Measurements from ENCODE around the gene S1PR5.

Gene S1PR5

GRCh38 chr19:10467104-10467706 lies 50.0 kb downstream of the S1PR5 start:
- DNase-seq (ENCODE audit: low read depth), result no peak

DNA sequence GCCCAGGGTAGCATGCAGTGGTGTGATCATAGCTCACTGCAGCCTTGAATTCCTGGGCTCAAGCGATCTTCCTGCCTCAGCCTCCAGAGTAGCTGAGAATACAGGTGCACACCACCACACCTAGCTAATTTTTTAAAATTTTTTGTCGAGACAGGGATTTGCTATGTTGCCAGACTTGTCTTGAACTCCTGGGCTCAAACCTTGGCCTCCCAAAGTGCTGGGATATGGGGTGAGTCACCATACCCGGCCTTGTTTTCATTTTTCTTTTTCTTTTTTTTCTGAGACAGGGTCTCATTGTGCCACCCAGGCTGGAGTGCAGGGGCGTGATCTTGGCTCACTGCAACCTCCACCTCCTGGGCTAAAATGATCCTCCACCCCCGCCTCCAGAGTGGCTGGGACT lies 52.8 kb downstream of the S1PR5 start:
- DNase-seq (ENCODE audit: low read depth), result no peak

Data from HS-5 (cell line).